Mucosa of gallbladder (tissue), 1 donor: ENCODE data around the gene ARHGAP18. TPM values are rescaled to one million over a fixed set of nuclear protein-coding genes. Genes with fewer than 3 reads are reported as not detected.
A peak's percentile ranks its signal among the peaks of the same experiment; 100 is the strongest.

Experiments
- DNase-seq: peaks from one replicate; pipeline ENCODE4 v3.0.0-alpha.2; 2020; ENCODE audit warnings: low spot score
- total RNA-seq: library from RNA; stranded (reverse); gene quantifications from one replicate; pipeline ENCODE4 v1.2.1, GENCODE V29; 2021
- donor health status: DM: no; HTN: no; CAD: no.

ARHGAP18 gene
- total RNA-seq, 1 donor from 2014 or later = 17.2 TPM

DNA sequence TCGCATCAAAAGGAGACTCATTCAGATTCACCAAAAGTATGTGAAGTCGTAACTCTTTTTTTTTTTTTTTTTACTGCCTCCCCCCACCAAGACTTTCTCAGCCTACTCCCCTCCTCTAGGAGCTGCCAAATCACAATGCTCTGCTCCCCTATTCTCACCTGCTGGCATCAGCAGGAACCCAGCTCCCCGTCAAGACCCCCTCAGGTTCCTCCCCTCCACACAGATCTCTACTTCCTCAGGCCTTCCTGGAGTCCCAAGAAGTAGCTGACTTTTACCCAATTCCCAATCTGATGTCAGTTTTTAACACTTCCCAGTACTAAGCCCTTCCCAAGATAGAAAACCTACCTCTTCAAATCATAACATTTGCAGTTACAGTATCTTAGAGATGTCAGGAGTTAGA, 39.3 kb downstream of the ARHGAP18 start:
- no peak for DNase-seq

DNA sequence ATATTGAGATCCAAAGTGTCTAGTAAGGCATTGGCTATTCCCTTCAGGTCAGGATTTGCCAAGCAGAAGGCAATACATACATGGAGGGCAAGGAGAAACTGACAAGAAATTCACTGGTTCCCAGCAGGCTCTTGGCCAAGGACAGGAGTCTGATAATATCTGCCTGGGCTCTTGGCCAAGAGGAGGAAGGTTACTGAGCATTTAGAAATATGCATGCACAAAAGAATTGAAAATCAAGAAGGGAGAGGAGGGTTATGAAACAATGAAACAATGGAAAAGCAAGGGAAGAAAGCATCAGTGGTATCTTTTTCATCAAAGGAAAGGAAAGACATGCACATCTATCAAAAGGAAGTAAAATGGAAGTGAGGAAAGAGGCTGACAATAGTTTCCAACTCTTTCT, 42.4 kb downstream of the ARHGAP18 start:
- DNase-seq = peak; percentile 47

DNA sequence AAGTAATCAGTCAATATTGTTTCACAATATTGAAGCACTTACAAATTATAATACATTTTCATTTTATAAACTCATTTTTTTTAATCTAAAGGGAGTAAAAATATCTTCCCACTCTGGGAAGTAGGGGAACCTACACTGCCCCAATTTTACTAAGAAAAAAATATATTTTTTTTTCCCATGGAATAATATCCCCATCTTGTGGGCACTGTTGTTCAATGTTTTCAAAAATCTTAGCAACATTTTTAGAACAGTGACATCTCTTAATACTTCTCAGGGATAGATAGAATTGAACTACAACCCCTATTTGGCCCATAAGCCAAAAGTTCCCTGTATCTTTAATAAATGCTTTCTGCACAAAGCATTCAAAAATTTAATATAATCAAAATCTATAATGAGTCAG, 42.9 kb downstream of the ARHGAP18 start:
- no peak for DNase-seq

DNA sequence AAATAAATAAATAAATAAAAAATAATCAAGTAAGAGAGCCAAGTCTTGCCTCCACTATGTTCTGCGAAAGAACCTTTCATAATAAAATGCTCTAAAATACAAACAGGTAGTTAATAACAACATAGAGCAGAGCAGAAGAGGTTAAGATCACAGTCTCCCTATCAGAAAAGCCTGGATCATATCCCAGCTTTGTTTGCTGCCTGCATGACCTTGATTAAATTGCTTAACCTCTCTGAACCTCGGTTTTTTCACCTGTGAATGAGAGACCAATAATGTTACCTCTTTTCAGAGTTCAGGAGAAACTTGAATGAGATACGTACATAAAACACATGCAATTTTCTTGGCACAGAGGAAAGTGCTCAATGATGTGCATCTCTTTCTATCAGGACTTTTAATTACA, 44.4 kb downstream of the ARHGAP18 start:
- DNase-seq = no peak

DNA sequence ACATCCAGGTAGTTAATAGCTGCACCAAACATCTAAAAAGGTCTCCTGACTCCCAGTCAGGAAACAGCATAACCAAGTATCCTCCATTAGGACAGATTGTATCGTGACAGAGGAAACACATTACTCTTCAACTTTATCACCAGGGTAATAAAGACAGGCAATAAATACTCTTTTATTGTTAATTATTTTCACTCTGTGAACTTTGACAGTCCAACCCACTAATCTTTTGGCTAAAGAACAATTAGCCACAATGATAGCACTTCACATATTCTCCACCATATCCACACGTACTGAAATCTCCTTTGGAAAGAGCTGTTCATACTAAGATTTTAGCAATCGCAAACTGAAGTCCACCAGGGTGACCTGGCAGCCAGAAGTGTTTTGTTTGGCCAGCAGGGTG, 46.4 kb downstream of the ARHGAP18 start:
- no peak for DNase-seq

DNA sequence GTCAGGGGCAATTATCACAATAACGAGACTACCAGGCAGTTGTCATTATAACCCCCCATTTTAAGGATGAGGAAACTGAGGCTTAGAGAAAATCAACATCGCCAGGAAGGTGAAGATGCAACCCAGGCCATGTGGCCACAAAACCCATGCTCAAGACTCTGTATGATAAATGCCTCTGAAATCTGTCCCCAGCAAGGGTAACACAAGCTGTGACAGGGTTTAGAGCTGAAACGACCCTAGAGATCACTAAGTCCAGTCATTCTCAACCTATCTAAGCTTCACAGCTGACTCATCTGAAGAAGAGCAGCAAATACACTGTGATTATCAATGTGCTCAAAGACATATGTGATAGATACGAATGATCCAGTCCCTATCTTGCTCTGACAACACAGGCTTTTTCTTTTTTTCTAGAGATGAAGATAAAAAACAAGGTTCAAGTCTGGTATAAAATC, 47.0 kb downstream of the ARHGAP18 start:
- no peak for DNase-seq

DNA sequence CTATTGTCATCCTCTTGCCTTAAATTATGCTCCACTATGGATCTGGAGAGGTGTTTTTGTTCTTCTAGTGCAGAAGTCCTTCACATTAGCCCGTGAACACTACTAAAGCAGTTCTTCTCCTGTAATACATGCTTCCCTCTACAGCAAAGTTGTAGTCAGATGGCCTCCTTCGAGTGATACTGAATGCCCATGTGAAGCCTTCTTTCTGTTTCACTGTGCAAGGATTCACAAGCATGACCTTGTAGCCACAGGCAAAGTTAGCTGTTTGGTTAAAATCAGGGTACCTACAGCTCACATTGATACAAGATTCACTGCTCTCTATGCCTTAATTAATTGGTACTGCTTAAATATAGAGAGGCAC, 47.6 kb downstream of the ARHGAP18 start:
- no peak for DNase-seq

DNA sequence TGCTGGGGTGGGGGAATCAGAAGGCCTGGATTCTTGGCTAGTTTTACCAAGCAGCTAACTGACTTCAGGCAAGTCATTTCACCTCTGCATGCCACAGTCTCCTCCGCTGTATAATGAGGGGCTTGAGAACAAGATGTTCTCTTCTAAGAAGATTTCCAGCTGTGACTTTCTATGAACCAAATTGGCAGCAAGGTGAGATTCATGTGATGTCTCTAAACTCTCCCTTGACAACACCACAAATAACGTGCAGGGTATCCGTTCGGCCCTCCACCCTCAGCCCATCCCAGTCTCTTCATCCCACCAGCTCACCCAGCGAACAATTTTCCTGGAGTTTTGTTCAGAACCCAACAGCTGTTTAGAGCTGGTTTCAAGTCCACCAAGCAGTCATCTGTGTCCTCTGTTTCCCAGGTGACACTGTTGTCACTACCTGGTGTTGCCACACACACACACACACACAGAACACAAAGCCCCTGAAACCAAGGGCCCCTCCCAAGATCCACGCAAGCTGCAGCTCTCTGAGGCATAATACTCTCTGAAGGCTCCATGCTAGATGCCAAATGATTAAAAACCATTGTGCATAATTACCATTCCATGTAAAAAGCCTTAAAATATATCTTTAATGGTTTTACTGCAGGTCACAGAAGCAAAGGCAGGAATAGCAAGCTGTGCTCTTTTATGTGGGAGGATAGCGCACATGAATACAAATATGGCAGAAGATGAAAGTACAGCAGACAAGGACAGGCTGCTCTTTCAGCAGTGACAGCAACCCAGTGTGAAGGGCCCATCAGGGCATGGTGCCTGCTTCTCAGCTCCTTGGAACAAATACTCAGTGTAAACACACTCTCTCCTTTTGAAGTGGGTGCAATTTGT, 48.2 kb downstream of the ARHGAP18 start:
- no peak for DNase-seq

DNA sequence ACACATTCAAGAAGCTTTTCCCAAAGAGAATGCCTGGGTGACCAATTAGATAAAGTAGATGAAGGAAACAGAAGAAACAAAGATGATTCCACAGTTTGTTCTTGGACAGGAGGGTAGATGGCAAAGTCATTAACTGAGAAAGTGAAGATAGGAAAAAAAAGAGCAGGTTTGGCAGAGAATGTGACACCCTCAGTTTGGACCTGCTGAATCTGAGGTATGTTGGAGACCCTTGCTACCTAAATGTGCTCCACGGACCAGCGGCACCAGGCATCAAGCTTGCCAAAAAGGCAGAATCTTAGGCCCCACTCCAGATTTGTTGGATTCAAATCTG, 49.7 kb downstream of the ARHGAP18 start:
- no peak for DNase-seq

DNA sequence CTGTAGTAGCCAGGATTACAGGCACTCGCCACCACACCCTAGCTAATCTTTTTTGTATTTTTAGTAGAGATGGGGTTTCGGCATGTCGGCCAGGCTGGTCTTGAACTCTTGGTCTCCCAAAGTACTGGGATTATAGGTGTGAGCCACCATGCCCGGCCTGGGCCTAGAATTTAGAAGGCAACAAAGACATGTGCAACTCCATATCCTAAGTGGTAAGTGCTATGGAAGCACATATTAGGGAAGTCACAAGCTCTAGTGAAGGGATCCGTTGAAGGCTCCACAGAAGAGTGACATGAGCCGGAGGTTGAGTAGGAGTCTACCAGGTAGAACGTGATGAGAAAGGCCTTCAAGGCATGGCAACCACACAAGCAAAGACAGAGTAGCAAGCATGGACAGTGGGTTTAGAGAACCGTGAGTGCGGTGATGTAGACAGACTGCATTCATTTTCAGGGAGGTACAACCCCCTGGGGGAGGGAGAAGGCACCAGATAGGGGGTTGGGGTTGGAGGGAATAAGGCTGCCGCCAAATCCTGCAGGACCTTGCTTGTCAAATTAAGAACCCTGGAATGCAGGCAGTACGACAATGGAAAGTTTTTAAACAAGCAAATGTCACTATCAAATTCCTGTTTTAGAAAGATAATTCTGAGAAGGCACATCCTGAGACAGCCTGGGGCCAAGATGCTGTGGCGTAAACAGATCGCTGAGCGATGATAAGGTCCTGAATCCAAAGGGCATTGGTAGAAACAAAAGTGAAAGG, 50.2 kb downstream of the ARHGAP18 start:
- no peak for DNase-seq

DNA sequence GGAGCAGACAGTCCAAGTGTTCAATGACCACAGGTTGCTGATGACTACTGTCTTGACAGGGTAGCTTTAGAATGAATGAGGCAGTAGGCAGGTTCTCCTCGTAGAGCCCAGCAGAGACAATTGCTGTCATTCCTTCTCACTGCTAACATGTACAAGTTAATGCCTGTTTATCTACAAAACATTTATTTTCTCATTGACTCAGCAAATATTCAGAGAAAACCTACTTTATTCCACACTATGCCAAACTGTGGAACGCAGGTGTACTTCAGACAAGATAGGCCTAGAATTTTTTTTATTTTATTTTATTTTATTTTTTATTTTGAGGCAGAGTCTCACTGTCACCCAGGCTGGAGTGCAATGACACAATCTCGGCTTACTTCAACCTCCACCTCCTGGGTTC, 50.8 kb downstream of the ARHGAP18 start:
- no peak for DNase-seq

DNA sequence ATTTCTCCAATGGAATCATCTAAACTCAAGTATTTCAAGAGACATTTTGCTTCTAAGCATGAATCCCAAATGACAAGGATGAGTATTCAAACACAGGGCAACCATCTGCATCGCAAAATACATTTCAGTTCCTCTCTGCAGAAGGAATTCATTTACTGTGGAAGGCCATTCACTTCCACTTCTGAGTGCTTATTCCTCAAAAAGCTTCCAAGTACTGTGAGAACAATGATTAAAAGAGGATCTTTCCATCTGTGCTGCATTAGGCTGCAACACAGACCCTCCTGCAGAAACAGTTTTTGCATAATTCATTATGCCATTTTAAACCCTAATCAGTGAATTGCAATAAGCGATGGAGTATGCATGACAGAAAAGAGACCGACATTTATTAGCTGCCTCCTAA, 52.5 kb downstream of the ARHGAP18 start:
- DNase-seq = no peak

DNA sequence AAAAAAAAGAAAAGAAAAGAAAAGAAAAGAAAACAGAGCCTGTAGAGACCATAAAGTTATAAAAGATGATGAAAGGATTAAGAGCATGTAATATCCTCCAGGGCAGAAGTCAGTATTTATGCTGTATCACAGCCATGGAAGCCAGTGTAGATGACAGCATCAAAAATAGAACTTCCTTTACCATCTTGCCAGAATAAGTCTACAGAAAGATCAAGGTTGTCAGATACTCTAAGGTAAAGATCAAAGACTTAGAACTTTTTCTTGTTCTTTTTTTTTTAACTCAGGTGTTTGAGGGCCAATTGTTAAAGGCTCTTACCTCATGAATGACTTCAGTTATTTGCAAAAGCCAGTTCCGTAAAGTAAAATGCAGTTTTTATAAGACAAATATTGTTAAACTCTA, 54.6 kb downstream of the ARHGAP18 start:
- no peak for DNase-seq

DNA sequence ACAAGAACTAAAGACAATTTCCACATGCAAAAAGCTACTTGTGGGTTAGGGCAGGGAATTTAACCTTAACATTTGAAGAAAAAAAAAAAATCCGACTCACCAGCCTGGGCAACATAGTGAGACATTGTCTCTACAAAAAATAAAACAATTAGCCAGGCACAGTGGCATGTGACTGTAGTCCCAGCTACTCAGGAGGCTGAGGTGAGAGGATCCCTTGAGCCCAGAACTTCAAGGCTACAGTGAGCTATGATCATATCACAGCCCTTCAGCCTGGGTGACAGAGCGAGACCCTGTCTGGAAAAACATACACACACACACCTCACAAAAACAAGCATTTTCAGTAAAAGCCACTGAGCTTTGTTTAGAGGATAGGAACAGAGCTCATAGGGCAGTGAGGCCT, 56.2 kb downstream of the ARHGAP18 start:
- no peak for DNase-seq

DNA sequence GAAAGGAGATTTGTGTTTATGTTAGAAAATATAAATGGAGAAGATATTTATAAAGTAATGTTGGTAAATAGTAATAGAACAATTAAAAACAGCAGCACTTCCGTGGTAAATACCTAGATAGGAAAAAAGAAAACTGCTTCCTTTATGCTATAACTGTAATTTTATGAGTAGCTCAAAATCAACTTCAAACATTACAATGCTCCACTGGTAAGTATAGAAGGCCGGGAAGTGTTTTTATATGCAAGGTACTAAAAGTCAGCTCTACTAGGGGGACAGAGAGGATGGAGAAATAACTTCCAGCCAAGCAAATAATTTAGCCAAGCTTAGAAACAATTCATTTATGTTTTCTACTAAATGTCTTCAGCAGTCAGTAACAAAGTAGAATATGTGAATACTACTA, 56.7 kb downstream of the ARHGAP18 start:
- no peak for DNase-seq

DNA sequence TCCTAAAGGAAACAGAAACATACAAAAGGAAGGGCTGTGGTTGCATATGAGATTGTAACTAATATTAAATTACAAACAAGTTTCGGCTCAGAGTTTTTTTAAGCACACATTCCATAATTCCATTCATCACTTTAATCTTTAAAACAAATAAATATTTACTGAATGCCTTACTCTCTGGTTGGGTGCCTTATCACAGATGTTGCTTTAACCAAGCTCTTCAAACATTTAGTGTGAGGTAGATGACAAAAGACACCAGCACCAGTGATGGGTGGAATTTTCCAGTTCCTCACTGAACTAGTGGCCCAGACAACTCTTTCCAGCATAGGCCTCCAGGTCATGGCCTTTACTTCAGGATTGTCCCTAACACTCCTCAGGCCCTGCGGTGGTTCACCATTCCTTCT, 58.7 kb downstream of the ARHGAP18 start:
- DNase-seq = no peak

DNA sequence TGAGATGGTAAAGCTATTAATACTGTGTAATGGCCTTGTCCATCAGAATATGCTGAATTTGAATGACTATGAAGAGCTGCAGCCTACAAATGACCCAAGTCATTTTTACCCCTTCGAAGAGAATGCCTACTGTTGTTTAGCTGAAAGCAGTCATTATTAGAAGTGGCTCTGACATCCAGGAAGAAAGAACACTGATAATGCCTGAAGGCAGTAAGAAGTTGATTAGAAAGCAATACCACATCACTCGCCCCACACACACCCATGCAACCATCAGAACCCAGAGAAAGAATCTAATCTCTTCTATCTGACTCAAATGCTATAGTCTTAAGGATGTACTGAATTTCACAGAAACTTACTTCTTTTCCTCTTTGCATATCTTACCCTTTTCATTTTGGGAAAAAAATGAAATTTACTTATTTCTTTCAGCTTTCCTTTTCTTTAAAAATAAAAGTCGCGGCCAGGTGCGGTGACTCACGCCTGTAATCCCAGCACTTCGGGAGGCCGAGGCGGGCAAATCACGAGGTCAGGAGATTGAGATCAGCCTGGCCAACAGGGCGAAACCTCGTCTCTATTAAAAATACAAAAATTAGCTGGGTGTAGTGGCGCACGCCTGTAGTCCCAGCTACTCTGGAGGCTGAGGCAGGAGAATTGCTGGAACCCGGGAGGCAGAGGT, 61.0 kb downstream of the ARHGAP18 start:
- DNase-seq = no peak

DNA sequence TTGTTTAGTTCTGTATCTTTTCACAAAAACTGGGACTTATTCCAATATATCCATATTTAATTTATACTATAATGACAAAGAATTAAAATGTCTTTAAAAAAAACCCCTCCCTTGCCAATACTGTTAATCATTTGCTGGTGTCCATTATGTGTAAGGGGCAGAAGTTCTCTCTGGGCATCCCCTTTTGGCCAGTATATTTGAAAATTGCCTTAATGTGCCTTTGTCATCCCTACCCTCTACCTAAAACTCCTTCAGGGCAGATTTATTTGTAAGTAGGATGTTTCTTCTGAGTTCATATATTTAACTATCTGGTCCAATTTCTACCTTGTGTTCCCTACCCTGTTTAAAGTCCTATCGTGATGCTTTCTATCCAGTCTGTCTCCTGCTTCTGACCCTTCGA, 62.9 kb downstream of the ARHGAP18 start:
- no peak for DNase-seq

DNA sequence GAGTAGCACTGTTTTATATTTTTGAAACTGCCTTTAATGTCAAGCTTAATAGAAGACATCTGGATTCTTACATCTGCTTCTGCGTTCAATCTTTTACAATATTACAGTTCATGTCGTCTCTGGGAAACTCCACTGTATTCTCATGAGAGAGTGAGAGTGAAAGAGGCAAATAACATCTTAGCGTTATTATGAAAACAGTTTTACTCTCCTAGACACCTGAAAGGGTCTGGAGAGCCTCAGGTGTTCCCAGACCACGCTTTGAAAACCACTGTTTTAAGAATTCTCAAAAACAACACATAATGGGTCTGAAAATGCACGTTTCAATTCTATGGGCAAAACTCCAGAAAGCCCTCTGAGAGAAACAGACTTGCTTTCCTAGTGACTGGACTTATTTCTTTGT, 63.3 kb downstream of the ARHGAP18 start:
- no peak for DNase-seq

DNA sequence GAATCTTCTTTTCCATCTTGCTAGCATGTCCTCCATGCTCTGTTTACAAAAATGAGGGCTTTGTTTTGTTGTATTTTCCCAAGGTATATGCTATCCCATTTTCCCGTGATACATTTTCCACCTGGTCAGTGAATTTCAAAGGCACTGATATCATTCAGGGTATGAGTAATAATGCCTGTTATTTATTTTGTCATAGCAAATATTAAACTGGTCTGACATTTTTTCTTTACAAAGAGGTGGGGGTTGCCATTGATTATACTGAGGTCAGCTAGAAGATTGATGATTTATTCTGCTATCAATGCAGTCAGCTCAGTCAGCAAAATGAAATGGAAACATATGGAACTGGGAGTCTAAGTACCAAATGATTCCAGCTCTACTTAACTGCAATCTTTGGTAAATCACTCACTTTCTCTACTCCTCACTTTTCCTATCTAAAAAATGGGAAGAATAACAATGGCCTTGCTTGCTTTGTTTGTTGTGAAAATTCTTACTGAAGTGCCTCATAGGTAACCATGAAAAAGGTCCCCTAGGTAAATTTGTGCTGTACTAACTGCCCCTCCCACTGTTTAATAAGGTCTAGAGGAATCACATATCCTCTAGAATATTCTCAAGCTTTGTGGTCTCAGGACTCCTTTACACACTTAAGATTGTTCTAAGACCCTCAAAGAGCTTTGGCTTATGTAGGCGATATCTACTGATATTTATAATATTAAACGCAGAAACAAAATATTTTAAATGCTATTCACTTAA, 64.0 kb downstream of the ARHGAP18 start:
- DNase-seq = no peak

DNA sequence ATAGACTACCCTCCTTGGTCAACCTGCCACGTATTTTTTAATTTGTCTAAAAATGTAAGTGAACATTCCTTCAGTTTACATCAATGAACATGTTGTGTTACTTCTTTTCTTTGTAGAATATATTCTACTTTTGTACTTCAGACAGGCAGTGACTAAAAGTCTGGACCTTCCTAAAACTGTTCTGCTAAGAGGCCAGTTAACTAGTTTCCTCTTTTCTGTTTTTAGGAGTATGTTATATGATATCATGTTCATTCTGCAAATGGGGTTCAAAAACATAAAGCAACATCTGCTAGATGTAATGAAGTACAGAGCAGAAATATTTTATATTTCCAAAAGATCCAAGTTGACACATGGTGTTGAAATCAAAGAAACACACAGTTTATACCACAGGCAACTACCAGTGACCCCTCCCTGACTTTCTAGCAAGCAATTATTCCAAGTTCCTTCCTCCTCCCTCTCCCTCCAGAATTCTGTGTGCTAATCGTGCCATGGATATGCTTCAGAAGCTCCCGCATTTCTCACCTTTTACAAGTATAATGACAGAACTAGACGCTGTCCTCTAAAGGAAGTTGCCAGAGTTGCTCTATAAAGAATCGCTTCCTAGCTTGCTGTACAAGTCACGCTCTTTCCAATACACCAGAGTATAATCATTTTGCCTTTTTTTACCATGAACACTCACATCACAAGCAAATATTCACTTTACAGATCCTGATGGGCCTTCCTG, 64.7 kb downstream of the ARHGAP18 start:
- no peak for DNase-seq
